Right kidney (tissue), 9 donors: Measurements from ENCODE around the gene SPX.

Experiments used
- DNase-seq: peaks from one replicate; pipeline ENCODE4 v3.0.0-alpha.2; 2016
- long read RNA-seq, 8 donors: transcript quantifications; one replicate each; lab custom pipeline, GENCODE V29; 2026

The SPX gene, protein sequence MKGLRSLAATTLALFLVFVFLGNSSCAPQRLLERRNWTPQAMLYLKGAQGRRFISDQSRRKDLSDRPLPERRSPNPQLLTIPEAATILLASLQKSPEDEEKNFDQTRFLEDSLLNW
- long read RNA-seq, donor 1, partial matches to known transcripts: 7 of 15 reads
- long read RNA-seq, donor 1, other reads (novel, unspliced or antisense): 0 of 15 reads
- long read RNA-seq, donor 2, transcript SPX-203 (3 exons, 1,826 nt): major isoform, 5 of 13 reads
- long read RNA-seq, donor 2, partial matches to known transcripts: 5 of 13 reads
- long read RNA-seq, donor 2, other reads (novel, unspliced or antisense): 0 of 13 reads
- long read RNA-seq, donor 3, transcript SPX-203 (3 exons, 1,826 nt): major isoform, 5 of 5 reads
- long read RNA-seq, donor 3, partial matches to known transcripts: 0 of 5 reads
- long read RNA-seq, donor 3, other reads (novel, unspliced or antisense): 0 of 5 reads
- long read RNA-seq, donor 4, partial matches to known transcripts: 0 of 6 reads
- long read RNA-seq, donor 4, other reads (novel, unspliced or antisense): 0 of 6 reads
- long read RNA-seq, donor 5, partial matches to known transcripts: 0 of 6 reads
- long read RNA-seq, donor 5, other reads (novel, unspliced or antisense): 0 of 6 reads
- long read RNA-seq, donor 6, partial matches to known transcripts: 0 of 6 reads
- long read RNA-seq, donor 6, other reads (novel, unspliced or antisense): 0 of 6 reads
- long read RNA-seq, donor 7, partial matches to known transcripts: 0 of 5 reads
- long read RNA-seq, donor 7, other reads (novel, unspliced or antisense): 0 of 5 reads
- long read RNA-seq, donor 8, partial matches to known transcripts: 0 of 5 reads
- long read RNA-seq, donor 8, other reads (novel, unspliced or antisense): 0 of 5 reads

DNA sequence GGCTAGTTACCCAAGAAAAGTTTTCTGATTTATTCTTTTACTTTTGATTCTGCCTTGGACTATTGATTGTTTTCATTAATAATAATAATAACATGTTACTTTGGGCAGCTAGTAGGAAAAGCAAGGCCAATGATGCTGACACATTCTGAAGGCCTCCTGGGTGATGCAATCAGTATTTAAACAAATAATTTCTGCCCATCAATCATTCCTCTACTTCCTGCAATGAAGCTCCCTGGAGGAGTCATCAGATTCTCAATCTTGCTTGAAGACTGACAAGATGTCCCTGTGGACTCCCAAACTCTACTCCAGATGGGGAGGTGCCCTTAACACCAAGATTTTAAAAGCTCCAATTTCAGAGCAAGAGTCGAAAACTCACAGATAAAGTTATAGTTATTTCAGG lies at the start of gene SPX:
SPX (plus strand) TSS at position 244 of the 400 bp plus-strand sequence. CDS start 177 bp downstream, outside the sequence.
- DNase-seq: no peak

DNA sequence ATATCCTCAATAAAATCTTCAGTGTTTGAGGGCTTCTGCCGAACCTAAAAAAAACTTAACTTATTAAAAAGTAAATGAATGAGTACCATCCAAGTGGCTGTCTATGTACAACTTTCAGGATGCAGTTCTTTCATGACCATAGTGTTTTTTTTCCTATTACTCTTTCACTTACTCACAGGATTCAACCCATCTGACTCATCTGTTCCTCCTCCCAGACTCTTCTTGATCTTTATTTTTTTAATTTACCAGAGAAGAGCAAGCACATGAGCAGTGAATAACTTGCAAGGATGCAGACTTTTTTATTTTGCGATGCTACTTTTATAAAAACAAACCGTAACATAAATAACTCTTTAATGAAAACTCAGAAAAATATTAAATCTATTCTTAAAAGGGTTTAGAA lies 49.1 kb upstream of the SPX start:
- no peak for DNase-seq

DNA sequence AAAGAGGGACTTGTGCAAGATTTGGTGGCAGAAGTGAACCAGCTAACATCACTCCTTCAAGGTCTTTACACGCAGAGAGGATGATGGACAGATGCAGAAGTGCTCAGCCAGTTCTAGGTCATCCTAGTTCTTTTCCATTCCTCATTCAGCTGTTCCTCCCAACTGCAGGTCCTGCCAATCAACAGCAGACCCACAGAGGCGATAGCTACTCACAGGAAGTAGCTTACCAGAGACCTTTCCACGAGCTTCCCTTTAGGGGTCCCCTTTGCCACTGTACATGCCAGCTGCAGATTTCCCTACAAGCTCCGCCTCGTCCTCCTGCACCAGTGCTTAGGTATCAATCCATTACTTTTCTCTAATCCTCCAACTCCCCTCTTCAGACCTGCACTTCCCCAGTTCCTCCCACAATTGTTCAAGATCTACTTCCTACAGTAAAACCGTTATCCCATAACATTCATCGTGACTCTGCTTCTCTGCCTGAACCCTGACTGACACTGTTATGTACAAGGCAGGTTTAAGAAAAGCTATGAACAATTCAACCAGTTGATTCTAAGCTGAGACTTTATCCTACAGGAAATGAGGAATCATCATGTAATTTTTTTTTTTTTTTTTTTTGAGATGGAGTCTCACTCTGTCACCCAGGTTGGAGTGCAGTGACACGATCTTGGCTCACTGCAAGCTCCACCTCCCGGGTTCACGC lies 47.2 kb upstream of the SPX start:
- no peak for DNase-seq

DNA sequence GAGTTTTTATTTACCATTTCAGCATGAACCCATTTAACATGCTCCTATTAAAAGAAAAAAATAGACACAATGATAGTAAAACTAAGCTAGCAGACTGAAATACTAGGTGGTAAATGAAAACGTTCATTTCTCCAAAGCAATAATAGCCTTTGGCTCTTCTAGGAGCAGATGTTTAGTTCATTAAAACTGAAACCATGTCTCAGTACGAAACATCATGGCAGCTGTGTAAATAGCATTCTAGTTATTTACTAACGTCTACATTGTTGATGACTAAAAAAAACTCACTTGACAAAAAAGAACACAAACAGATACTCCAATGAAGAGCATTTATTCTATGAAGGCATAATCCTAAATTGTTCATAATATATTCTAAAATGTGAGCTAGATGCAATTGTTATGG lies 42.6 kb upstream of the SPX start:
- no peak for DNase-seq

DNA sequence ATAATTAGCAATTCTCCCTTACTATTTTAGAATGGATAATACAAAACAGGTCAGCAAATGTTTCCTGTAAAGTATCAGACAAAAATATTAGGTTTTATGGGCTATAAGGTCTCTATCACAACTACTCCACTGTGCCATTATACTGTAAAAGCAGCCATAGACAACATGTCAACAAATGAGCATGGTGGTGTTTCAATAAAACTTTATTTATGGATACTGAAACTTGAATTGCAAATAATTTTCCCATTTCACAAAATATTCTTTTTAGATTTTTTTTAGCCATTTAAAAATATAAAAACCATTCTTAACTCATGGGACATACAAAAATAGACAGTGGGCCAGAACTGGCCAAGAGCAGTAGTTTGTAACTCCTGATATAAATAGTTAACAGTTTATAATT lies 40.1 kb upstream of the SPX start:
- no peak for DNase-seq

DNA sequence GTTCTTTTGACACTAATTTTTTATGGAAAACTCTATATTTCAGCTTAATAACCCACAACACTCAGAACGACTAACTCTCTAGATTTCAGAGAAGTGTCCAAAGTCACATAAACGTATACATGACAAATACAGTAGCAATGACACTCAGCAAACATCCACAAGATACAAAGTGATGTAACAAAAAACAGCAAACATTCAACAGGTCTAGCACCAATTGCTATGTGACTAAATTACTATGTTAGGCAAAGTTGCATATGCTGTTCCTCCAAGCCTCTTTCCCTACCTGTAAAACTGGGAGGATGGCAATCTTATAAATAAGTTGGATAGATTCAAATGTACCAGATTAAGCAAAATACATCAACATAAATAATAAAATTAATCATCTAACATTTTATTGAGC lies 26.3 kb upstream of the SPX start:
- DNase-seq: no peak

DNA sequence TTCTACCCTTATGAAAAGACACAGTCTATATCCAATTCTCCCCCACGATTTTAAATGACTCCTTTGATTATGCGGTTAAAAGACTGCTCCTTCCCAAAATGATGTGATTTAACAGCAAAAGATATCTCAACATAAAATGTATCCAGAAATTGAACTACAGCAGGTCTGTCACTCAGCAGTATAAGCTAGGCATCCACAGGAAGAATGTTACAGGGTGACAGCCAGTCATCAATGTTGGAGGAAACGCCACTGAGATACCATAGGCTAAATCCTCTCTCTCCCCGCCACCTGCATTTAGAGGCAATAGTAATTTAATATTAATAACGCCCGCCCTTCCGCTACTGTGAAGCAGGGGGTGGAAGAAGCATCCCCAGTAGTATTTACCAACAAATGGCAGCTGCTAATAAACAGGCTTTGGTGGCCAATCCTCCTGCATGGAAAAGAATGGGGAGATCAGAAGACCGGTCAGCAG lies 25.3 kb upstream of the SPX start:
- DNase-seq: no peak

DNA sequence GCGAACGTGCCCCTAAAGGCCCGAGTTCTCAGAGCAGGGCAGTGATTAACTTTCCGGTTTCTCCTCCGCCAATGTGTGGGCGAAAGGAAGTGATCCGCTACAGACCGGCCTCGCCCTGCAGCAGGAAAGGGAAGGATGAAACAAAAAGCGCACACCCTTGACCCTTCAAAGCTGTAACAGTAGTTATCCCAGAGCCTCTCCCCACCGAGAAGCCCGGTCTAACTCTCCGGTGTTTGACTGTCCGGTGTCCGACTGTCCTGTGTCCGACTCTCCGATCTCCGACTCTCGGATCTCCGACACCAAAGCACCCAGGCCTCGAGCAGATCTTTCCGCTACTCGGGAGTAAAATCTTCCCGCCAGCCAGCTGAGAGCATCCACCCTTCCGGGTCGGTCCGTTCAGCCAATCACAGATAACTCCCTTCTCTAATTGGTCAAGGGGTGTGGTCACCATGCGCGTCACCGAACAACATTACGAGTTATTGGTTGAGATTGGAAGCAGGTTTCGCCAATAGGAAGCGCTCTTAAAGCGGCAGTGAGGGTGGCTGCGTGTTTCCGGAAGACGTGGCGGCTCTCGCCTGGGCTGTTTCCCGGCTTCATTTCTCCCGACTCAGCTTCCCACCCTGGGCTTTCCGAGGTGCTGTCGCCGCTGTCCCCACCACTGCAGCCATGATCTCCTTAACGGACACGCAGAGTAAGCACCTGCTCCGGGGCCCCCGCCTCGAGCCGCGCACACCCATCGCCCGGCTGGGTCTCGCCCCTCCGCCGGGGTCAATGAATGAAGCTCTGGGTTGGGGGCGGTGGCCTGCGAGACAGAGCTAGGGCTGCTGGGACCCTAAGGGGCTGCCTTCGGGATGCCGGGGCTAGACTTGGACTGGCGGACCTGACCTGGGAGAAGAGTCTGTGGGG lies 24.6 kb upstream of the SPX start, which contains the start of the genes GOLT1B and RECQL:
GOLT1B (plus strand) TSS at position 532 of the 906 bp plus-strand sequence; CDS start at position 667, 135 bp downstream.
RECQL (minus strand) TSS at position 378 of the 906 bp plus-strand sequence. CDS start 2,065 bp downstream, outside the sequence.
- peak; percentile 92 for DNase-seq

DNA sequence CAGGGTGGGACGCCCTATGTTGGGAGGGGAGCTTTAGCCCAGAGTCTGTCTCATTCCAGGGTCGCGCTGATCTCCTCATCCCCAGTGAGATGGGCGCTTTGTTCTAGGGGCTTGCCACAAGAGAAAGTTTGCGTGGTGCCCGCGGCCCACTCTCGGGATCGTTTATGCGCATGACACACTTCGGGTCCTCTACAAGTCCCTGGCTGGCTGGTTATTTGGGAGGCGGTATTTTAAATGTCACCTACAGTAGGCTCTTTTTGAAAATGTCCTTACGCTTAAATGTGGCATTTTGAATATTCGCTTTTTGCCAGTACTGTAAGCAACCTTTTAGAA lies 24.0 kb upstream of the SPX start:
- DNase-seq: no peak

DNA sequence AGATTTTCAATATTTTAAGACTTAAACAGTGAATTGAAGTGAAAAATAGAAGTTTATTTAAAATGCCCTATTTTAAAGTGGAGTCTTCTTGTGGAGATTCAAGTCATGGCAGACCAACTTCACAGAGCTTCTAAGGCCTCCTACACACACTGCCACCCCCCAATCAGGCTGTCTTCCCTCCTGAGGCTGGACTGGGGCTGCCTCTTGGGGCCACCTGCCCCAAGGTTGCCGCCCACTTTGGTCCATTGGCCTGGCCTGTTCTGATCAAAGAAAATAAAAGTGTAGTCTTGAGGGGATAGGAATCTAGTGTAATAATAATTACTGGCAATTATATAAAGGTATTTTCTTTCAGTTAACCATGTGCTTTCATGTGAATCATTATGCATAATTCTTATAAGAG lies 23.2 kb upstream of the SPX start:
- peak; percentile 3 for DNase-seq

DNA sequence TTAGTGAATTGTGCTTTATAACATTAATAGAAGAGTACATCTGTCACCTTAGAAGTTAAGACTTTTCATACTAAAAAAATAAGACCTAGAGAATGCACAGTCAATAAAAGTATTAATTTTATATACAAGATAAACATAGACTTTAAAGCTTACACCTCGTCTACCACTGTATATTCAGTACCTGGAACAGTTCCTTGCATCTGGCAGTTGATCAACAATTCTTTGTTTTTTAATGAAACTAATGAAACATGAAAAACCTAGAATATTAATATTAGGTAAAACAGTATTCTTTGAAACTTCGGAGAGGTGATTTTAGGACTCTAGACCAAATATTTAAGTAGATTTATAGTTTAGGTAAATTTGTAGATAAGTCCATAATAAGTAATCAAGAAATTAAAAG lies 20.2 kb upstream of the SPX start:
- no peak for DNase-seq

DNA sequence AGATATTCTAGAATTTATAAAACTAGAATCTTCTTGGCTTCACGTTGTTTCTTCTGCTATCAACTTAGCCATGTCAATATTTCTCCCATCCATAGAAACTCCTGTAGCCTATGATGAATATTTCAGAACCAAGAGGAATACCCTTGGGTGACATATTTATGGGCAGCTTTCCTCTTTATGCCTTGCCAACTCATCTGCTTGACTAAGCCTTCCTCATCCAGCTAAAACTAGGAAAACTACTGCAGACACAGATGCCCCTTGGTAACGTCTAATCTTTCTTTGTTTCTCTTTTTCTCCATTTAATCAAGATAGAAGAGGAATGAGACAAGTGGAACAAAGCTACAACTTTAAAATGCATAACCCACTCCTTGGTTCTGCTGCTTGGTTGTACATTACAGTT lies 18.2 kb upstream of the SPX start:
- no peak for DNase-seq

DNA sequence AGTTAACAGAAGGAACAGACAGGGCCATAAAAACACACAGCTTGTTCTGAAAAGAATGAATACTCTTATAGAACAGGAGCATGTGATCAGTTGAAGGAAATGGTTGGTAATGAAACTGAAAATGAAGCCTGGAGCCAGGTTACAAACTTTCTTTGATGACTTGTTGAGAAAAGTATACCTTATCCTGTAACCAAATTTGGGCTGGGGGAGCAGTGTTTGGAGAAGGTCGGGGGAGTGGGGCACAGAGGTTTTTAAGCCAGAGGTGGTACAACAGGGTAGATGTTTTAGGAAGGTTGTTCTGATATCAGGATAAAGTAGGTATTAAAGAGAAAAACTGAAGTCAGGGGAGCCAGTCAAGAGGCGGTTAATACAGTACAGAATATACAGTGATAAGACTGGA lies 16.3 kb upstream of the SPX start:
- no peak for DNase-seq

DNA sequence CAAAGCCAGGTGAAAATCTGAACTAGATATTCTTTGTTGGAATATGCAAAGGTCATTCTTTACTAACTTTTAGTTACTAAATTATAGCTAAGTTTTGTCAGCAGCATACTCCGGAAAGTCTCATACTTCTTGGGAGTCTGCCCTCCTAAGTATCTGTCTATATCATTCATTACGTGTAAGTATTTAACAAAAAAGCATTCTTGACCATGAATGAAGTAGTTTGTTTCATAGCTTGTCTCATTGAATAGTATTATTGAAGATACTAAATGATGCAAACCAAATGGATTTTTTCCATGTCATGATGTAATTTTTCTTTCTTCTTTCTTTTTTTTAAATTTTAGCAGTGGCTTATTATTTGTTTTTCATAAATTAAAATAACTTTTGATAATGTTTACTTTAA lies 9.8 kb upstream of the SPX start:
- no peak for DNase-seq

DNA sequence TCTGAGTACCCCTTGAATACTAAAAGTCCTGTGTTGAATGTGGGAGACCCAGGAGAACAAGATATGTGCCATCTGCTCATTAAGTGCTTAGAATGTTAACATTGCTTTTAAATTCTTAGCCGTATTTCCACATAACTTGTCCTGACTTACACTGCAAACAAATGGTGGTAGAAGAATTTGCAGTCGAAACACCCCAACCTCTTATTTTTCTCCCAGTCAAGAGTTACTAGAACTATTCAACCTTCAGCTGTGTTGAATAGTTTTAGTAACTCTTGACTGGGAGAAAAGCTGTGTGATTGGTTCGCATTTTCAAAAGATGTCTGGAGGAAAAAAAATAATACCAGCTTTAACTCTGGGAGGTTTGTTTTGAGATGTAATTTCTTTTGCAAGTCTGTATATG lies 7.6 kb upstream of the SPX start:
- DNase-seq: no peak

DNA sequence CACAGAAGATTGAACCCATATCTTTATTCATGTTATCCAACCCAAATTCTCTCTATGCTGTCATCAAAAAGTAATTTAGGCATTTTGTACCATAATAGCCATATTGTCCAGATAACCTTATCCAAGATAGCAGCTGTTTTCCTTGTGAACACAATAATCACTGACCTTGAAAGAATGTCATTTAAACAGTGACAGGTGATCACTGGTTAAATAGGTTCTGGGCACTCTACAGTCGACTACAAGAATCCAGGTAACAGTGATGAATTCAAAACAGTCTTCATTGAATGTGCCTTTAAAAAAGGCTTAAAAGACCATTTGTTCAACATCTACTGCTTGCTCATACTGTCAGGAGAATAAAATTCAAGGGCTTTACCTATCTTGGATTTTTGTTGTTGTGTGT lies 4.6 kb upstream of the SPX start:
- DNase-seq: no peak

DNA sequence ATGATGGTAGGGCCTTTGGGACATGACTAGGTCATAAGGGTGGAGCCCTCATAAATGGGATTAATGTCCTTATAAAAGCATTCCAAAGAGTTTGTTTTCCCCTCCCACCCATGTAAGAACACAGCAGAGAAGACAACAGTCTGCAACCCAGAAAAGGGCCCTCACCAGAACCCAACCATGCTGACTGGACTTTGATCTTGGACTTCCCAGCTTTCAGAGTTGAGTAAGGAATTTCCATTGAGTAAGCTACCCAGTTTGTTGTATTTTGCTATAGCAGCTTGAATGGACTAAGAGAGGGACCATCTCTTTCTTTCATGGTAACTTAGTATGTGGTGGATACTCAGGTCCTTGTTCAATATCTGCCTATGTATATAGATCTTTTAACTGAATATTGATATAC lies 2.9 kb upstream of the SPX start:
- no peak for DNase-seq

DNA sequence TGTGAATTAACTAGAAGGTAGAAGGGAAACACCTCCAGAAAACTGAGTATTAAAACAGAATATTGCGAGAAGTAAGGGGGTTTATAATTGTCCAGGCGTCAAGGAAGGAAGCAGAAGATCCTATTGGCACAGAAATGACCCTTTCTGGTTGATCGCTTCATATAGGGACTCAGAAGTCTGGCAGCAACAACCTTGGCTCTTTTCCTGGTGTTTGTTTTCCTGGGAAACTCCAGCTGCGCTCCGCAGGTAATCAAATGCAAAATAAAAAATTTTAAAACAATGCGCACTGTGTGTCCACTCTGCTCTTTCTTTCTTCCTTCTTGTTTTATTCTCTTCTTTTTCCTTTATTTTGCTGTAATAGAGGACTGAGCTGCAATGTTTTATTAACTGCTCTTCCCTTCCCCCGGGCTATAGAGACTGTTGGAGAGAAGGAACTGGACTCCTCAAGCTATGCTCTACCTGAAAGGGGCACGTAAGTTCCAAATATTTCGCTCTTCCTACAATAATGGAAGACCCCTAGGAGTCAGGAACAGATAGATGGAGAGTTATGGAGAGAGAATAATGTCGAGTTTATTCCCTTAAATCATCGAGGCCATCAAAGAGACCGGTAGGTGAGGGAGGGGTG lies 737 bp downstream of the SPX start:
- DNase-seq: no peak

DNA sequence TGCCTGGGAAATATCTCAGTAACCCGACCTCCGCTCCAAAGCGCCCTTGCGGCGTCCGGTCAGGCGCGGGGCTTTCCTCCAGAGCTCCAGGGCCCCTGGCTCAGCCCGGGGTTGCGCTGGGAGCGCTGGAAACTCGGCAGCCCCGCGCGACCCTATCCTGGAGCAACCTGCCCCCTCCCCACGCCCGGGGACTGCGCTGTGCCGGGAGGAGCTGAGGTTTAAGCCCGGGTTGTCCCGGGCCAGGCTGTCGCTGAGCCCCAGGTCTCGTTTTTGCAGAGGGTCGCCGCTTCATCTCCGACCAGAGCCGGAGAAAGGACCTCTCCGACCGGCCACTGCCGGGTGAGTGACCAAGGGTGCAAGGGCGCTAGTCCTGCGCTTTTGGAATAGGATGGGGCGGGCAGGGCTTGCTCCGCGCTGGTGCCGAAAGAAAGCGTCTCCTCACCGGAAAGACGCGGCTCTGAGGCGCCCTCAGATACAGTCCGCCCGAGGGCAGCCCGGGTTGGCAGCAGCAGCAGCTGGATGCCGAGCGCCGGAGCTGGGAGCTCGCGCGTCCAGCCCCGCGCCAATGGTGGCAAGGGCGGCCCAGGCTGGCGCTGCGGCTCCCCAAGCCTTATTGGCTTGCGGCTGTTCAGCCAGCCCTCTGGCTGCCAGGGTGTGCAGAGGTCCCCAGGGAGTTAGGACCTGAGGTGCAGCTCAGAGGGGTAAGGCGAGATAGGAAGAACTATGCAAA lies 1.5 kb downstream of the SPX start:
- DNase-seq: peak; percentile 76

DNA sequence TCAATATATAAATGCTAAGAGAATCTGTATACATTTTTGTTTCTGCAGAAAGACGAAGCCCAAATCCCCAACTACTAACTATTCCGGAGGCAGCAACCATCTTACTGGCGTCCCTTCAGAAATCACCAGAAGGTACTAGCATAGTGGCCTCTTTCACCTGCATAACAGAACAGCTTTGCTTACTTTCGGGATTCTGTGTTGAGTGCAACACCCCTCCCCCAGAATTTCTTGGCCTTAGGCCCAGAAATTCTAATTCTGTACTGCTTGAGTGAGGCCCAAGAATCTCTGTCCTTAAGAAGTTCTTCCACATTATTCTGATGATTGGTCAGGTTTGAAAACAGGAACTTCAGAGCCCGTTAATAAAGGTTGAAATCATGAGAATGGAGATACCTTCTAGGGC lies 2.9 kb downstream of the SPX start:
- peak; percentile 15 for DNase-seq
